ENCODE measurements around the gene FAIM. TPM values are rescaled to one million over a fixed set of nuclear protein-coding genes. Genes with fewer than 3 reads are reported as not detected.

The FAIM gene
- total RNA-seq, 1 donor: 13.0 TPM

DNA sequence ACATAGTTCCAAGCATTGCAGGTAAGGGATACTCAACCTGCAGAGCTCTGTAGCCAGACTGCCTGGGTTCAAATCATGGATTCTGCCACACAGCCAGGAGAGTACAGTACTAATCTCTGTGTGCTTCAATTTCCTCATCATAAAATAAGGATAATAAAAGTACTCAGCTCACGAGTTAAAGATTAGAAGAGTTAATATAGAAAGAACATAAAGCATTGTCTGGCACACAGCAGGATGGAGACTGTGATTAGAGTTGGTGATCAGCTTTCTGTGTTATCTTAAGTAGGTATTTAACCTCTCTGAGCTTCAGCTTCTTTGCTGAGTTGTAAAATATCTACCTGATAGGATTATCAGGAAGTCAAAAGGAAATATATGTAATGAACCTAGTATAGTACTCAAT, 17.2 kb upstream of the FAIM start:
- no peak overlapping the region for H3K27ac ChIP-seq (ENCODE audit: low read depth, low read length)
- H3K79me2 ChIP-seq (ENCODE audit: insufficient read depth, low read length): peaks cover 20% of the 10 kb centered on the region
- no peak overlapping the region for H3K4me3 ChIP-seq (ENCODE audit: insufficient read depth, low read length)
- H3K27me3 ChIP-seq (ENCODE audit: insufficient read depth, low read length): no peaks in the 10 kb centered on the region
- peaks cover 5% of the 10 kb centered on the region for H3K4me1 ChIP-seq (ENCODE audit: insufficient read depth, low read length)
- H3K9me3 ChIP-seq (ENCODE audit: low read depth, low read length): no peaks in the 10 kb centered on the region
- H2AFZ ChIP-seq (ENCODE audit: low read length): no peak overlapping the region
- DNase-seq (ENCODE audit: insufficient read length, low spot score, missing footprints): no peak
- TF ChIP-seq, protein P1, sequence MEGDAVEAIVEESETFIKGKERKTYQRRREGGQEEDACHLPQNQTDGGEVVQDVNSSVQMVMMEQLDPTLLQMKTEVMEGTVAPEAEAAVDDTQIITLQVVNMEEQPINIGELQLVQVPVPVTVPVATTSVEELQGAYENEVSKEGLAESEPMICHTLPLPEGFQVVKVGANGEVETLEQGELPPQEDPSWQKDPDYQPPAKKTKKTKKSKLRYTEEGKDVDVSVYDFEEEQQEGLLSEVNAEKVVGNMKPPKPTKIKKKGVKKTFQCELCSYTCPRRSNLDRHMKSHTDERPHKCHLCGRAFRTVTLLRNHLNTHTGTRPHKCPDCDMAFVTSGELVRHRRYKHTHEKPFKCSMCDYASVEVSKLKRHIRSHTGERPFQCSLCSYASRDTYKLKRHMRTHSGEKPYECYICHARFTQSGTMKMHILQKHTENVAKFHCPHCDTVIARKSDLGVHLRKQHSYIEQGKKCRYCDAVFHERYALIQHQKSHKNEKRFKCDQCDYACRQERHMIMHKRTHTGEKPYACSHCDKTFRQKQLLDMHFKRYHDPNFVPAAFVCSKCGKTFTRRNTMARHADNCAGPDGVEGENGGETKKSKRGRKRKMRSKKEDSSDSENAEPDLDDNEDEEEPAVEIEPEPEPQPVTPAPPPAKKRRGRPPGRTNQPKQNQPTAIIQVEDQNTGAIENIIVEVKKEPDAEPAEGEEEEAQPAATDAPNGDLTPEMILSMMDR (IDR thresholded peaks at IDR 0.05; ENCODE audit: extremely low read depth, low read depth, low read length): no peak
- peaks cover 16% of the 10 kb centered on the region for H3K36me3 ChIP-seq (ENCODE audit: insufficient read depth, low read length)
- H3K4me2 ChIP-seq (ENCODE audit: insufficient read depth, low read length): no peak overlapping the region
- H4K20me1 ChIP-seq (ENCODE audit: insufficient read depth, low read length): no peaks in the 10 kb centered on the region

DNA sequence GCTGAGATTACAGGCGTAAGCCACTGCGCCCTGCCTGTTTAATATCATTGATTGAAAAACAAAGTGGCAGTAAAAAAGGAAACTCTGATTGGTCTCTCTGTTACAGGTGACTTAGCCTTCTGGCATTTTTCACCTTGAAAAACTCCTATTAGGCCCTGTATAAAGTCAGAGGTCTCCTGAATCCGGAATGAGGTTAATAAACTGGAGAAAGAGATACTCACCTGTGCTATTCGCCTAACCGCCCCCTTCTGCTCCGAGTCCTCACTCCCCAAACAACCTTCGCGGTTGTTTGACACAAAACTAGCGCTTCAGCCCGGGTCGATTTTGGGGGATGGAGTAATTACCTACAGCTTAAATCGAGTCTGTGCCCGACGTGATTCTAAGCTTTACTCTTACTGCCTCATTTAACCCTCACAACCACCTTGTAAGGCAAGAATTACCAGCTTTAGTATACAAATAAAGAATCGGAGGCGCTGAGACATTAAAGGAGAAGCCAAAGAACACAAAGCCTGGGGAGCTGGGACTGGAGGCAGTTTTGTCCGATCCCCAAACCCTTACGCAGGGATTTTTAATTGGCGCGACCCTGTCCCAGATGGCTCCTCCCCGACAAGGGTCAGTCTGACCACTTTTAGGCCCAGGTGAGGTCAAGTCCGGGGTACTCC, 15.0 kb upstream of the FAIM start:
- H3K4me2 ChIP-seq (ENCODE audit: insufficient read depth, low read length): peak overlapping the region; percentile 92
- H3K27ac ChIP-seq (ENCODE audit: low read depth, low read length): peak overlapping the region; percentile 95
- H3K9me3 ChIP-seq (ENCODE audit: low read depth, low read length): no peaks in the 10 kb centered on the region
- no peaks in the 10 kb centered on the region for H3K27me3 ChIP-seq (ENCODE audit: insufficient read depth, low read length)
- H2AFZ ChIP-seq (ENCODE audit: low read length): peak overlapping the region; percentile 99
- peaks cover 5% of the 10 kb centered on the region for H3K4me1 ChIP-seq (ENCODE audit: insufficient read depth, low read length)
- H3K36me3 ChIP-seq (ENCODE audit: insufficient read depth, low read length): peaks cover 16% of the 10 kb centered on the region
- H4K20me1 ChIP-seq (ENCODE audit: insufficient read depth, low read length): no peaks in the 10 kb centered on the region
- peak; percentile 73 for DNase-seq (ENCODE audit: insufficient read length, low spot score, missing footprints)
- peaks cover 13% of the 10 kb centered on the region for H3K79me2 ChIP-seq (ENCODE audit: insufficient read depth, low read length)
- TF ChIP-seq, protein P1 (IDR thresholded peaks at IDR 0.05; ENCODE audit: extremely low read depth, low read depth, low read length): no peak
- peak overlapping the region; percentile 80 for H3K4me3 ChIP-seq (ENCODE audit: insufficient read depth, low read length)

DNA sequence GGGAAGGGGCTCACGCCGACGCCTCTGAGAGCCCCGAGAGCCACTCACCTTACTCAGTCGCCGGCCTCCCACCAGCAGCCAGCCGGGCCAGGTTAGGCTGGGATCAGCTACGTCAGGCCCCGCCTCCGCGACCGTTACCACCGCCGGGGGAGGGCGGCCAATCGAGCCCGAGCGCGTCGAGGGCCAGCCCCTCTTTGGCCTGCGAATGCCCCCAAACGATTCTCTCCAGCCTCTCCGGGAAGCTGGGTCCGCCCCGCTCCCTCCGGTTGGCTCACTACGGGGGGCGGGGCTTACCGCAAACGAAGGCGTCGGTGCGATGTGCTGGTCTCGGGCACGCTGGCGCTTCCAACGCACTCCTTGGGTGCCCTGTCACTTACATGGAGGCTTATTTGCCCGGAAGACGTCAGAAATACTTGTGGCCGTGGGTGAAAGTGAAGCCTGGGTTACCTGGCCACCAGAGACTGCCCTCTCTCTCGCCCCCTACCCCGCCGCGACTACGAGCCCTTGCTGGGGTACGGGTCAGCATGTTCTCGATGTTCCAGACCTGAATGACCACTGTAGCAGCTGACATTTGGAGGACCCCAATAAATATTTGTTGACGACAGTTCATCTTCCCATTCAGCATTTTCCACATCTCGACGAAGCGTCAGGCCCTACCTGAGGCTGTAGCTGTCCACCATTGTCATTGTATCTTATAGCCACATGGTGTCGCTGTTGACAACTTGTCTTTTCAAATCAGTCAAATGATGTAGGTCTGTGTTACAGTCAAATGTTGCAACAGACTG, 14.2 kb upstream of the FAIM start, which contains the start of gene CEP70:
Gene CEP70 (minus strand): TSS at position 111 of the 785 bp plus-strand sequence. CDS start 21,333 bp downstream, outside the sequence.
- Histone ChIP-seq H3K36me3 (ENCODE audit: insufficient read depth, low read length) (peaks cover 12% of the 10 kb centered on the region), H3K4me2 (ENCODE audit: insufficient read depth, low read length) (peak within 1 kb of the TSS; percentile 92), H3K79me2 (ENCODE audit: insufficient read depth, low read length) (peaks cover 13% of the 10 kb centered on the region), H2AFZ (ENCODE audit: low read length) (peak within 1 kb of the TSS; percentile 99), H3K27me3 (ENCODE audit: insufficient read depth, low read length) (no peaks in the 10 kb centered on the region), H3K27ac (ENCODE audit: low read depth, low read length) (peak within 1 kb of the TSS; percentile 95), H3K4me1 (ENCODE audit: insufficient read depth, low read length) (peaks cover 5% of the 10 kb centered on the region), H3K4me3 (ENCODE audit: insufficient read depth, low read length) (peak within 1 kb of the TSS; percentile 80), H3K9me3 (ENCODE audit: low read depth, low read length) (no peaks in the 10 kb centered on the region), H4K20me1 (ENCODE audit: insufficient read depth, low read length) (no peaks in the 10 kb centered on the region)
- TF ChIP-seq, protein P1 (IDR thresholded peaks at IDR 0.05; ENCODE audit: extremely low read depth, low read depth, low read length): peak; percentile 90
- peak; percentile 95 for DNase-seq (ENCODE audit: insufficient read length, low spot score, missing footprints)
